ENCODE results near the gene RBM48. TPM values are rescaled to one million over a fixed set of nuclear protein-coding genes. Genes with fewer than 3 reads are reported as not detected.

Gene RBM48
- total RNA-seq, 4 donors from 2014 or later = 3.8 to 24.1 (median 16.6) TPM

- H3K27me3 ChIP-seq = no peaks in the 10 kb centered on the region
- H3K36me3 ChIP-seq = no peaks in the 10 kb centered on the region
- DNase-seq = no peak
- H3K4me1 ChIP-seq = no peaks in the 10 kb centered on the region
- no peak overlapping the region for H3K27ac ChIP-seq
- H3K9me3 ChIP-seq = no peaks in the 10 kb centered on the region
- intact Hi-C loops (cut with DNase I; ENCODE audit: low total_unique reads) = no loop called here
- TF ChIP-seq CTCF (IDR thresholded peaks at IDR 0.05) (no peak), POLR2A (IDR thresholded peaks at IDR 0.05) (no peak)
- H3K4me3 ChIP-seq = no peak overlapping the region
These were observed 40.8 kb upstream of the RBM48 start for GRCh38 chr7:92487804-92488203.

- TF ChIP-seq POLR2A (IDR thresholded peaks at IDR 0.05) (no peak), CTCF (IDR thresholded peaks at IDR 0.05) (no peak)
- Histone ChIP-seq H3K27ac (no peak overlapping the region), H3K36me3 (no peaks in the 10 kb centered on the region), H3K4me1 (no peaks in the 10 kb centered on the region), H3K27me3 (no peaks in the 10 kb centered on the region), H3K9me3 (no peaks in the 10 kb centered on the region), H3K4me3 (no peak overlapping the region)
- intact Hi-C loops (cut with DNase I; ENCODE audit: low total_unique reads) = no loop called here
- no peak for DNase-seq
These were observed 39.0 kb upstream of the RBM48 start for GRCh38 chr7:92489634-92490033.

- Histone ChIP-seq H3K27me3 (no peaks in the 10 kb centered on the region), H3K36me3 (no peaks in the 10 kb centered on the region)
- intact Hi-C loops (cut with DNase I; ENCODE audit: low total_unique reads) = no loop called here
These were observed 31.7 kb upstream of the RBM48 start for GRCh38 chr7:92496876-92497275.

GRCh38 chr7:92498557-92498956 lies 30.0 kb upstream of the RBM48 start:
- no peaks in the 10 kb centered on the region for H3K4me1 ChIP-seq

More at GRCh38 chr7:92496876-92497275, 31.7 kb upstream of the RBM48 start:
- TF ChIP-seq POLR2A (IDR thresholded peaks at IDR 0.05) (no peak), CTCF (IDR thresholded peaks at IDR 0.05) (no peak)
- DNase-seq = no peak
- H3K27ac ChIP-seq = no peak overlapping the region
- H3K4me1 ChIP-seq = no peaks in the 10 kb centered on the region
- H3K9me3 ChIP-seq = no peaks in the 10 kb centered on the region
- no peak overlapping the region for H3K4me3 ChIP-seq

GRCh38 chr7:92503767-92504166 lies 24.8 kb upstream of the RBM48 start:
- H3K4me3 ChIP-seq = no peak overlapping the region
- no peaks in the 10 kb centered on the region for H3K9me3 ChIP-seq
- intact Hi-C loops (cut with DNase I; ENCODE audit: low total_unique reads) = no loop called here
- H3K4me1 ChIP-seq = no peaks in the 10 kb centered on the region
- no peak for TF ChIP-seq POLR2A (IDR thresholded peaks at IDR 0.05)
- TF ChIP-seq CTCF (IDR thresholded peaks at IDR 0.05) = no peak
- H3K36me3 ChIP-seq = no peaks in the 10 kb centered on the region
- no peak for DNase-seq
- H3K27ac ChIP-seq = no peak overlapping the region
- H3K27me3 ChIP-seq = no peaks in the 10 kb centered on the region

More at GRCh38 chr7:92498557-92498956, 30.0 kb upstream of the RBM48 start:
- no peak overlapping the region for H3K27ac ChIP-seq
- H3K27me3 ChIP-seq = no peaks in the 10 kb centered on the region
- no peaks in the 10 kb centered on the region for H3K9me3 ChIP-seq
- no peak overlapping the region for H3K4me3 ChIP-seq
- H3K36me3 ChIP-seq = no peaks in the 10 kb centered on the region
- TF ChIP-seq POLR2A (IDR thresholded peaks at IDR 0.05) = no peak
- TF ChIP-seq CTCF (IDR thresholded peaks at IDR 0.05) = no peak
- intact Hi-C loops (cut with DNase I; ENCODE audit: low total_unique reads) = no loop called here
- DNase-seq = no peak

Data from uterus (tissue), 4 donors.